Endodermal cell (in vitro differentiated cells): ENCODE data around the gene MTA1. TPM values are rescaled to one million over a fixed set of nuclear protein-coding genes. Genes with fewer than 3 reads are reported as not detected.
A peak's percentile ranks its signal among the peaks of the same experiment; 100 is the strongest.

ENCODE experiments used
- DNase-seq: peaks from one replicate; pipeline ENCODE4 v3.0.0-alpha.2; 2017
- H3K27ac ChIP-seq: 2 replicates; pipeline ENCODE4 v1.5.1; 2013; ENCODE audit warnings: mild to moderate bottlenecking, low read depth, low read length, moderate library complexity
- H3K27me3 ChIP-seq: 2 replicates; pipeline ENCODE4 v1.6.1; 2013; ENCODE audit warnings: mild to moderate bottlenecking, low read length, moderate library complexity; ENCODE audit not compliant: insufficient read depth, control insufficient read depth, poor library complexity, severe bottlenecking
- H3K36me3 ChIP-seq: 2 replicates; pipeline ENCODE4 v1.7.0; 2013; ENCODE audit warnings: mild to moderate bottlenecking, low read length, moderate library complexity; ENCODE audit not compliant: control insufficient read depth, insufficient read depth
- H3K4me1 ChIP-seq: one replicate; pipeline ENCODE4 v1.7.0; 2013; ENCODE audit warnings: low read length; ENCODE audit not compliant: control insufficient read depth, insufficient read depth
- H3K4me3 ChIP-seq: 2 replicates; pipeline ENCODE4 v1.5.1; 2013; ENCODE audit warnings: mild to moderate bottlenecking, low read length, moderate library complexity
- H3K9ac ChIP-seq: 2 replicates; pipeline ENCODE4 v1.6.1; 2013; ENCODE audit warnings: mild to moderate bottlenecking, low read length, moderate library complexity; ENCODE audit not compliant: poor library complexity, severe bottlenecking; ENCODE audit errors: extremely low read depth
- H3K9me3 ChIP-seq: 2 replicates; pipeline ENCODE4 v1.6.1; 2013; ENCODE audit warnings: mild to moderate bottlenecking, low read length, moderate library complexity; ENCODE audit not compliant: control insufficient read depth
- H3K27ac Mint-ChIP-seq: 2 replicates; pipeline ENCODE4 v1.8.0; 2020; ENCODE audit warnings: mixed read lengths
- H3K27me3 Mint-ChIP-seq: 2 replicates; pipeline ENCODE4 v1.8.0; 2021; ENCODE audit warnings: mild to moderate bottlenecking, mixed read lengths; ENCODE audit not compliant: insufficient read depth
- H3K36me3 Mint-ChIP-seq: 2 replicates; pipeline ENCODE4 v1.8.0; 2020; ENCODE audit warnings: low read depth, mixed read lengths
- H3K4me1 Mint-ChIP-seq: 2 replicates; pipeline ENCODE4 v1.8.0; 2020; ENCODE audit warnings: mixed read lengths
- H3K4me3 Mint-ChIP-seq: 2 replicates; pipeline ENCODE4 v1.8.0; 2020; ENCODE audit warnings: mild to moderate bottlenecking, moderate library complexity, mixed read lengths
- H3K9me3 Mint-ChIP-seq: 2 replicates; pipeline ENCODE4 v1.8.0; 2020; ENCODE audit warnings: mild to moderate bottlenecking, mixed read lengths
- WGBS, 2 experiments: methylation state at CpG; one replicate each; pipeline versions ENCODE4 v1.1.5 to v1.1.7; 2013; ENCODE audit warnings: missing lambda C conversion rate in 2 of 2, mixed read lengths in 1 of 2; ENCODE audit not compliant: insufficient coverage in 1 of 2, insufficient read length in 1 of 2; 5-methylcytosine and 5-hydroxymethylcytosine counted together
- total RNA-seq, 2 donors: library from RNA; stranded (reverse); fragmentation: NEBNext Ultra II Directional in 1 of 2; extraction: Animal tissue kit (Norgen Biotek cat#: 25700) in 1 of 2; gene quantifications; 2 replicates in 1 of 2; 3 replicates in 1 of 2; pipeline ENCODE4 v1.2.1, GENCODE V29; 2021
- TF ChIP-seq, protein P1 (sequence below): fragments of 200-600 bp; sonication (generic); conservative IDR thresholded peaks from 2 replicates; pipeline ENCODE4 v1.5.0; 2021; ENCODE audit warnings: antibody characterized with exemption, mild to moderate bottlenecking

Gene MTA1
- total RNA-seq, 2 donors from 2014 or later, result 245 to 246 TPM

DNA sequence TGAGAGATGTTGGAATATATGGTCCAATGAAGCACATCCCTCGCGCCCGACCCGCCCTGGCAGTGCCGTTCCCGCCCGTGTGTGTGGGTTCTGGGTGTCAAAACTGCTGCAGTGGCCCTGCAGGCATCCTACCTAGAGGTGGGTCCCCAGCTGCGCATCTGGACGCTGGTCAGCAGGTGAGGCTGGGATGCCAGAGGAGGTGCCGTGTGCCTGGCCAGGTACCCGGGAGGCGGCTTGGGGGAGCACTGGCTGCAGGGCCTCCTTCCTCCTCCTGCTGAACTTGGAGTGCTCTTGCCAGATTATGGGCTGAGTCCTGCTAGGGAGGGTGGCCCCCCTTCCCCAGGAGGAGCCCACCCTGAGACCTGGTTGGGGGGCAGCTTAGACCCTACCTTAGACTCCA lies 5.2 kb downstream of the MTA1 start:
- H3K4me3 ChIP-seq, result no peak overlapping the region
- WGBS, 2 experiments, result 97% methylated on average over 10 to 12 of the region's 12 CpGs
- no peak for DNase-seq
- H3K27me3 ChIP-seq, result no peaks in the 10 kb centered on the region
- H3K36me3 ChIP-seq, result peaks cover 42% of the 10 kb centered on the region
- H3K36me3 Mint-ChIP-seq, result peaks cover 50% of the 10 kb centered on the region
- TF ChIP-seq, protein P1, sequence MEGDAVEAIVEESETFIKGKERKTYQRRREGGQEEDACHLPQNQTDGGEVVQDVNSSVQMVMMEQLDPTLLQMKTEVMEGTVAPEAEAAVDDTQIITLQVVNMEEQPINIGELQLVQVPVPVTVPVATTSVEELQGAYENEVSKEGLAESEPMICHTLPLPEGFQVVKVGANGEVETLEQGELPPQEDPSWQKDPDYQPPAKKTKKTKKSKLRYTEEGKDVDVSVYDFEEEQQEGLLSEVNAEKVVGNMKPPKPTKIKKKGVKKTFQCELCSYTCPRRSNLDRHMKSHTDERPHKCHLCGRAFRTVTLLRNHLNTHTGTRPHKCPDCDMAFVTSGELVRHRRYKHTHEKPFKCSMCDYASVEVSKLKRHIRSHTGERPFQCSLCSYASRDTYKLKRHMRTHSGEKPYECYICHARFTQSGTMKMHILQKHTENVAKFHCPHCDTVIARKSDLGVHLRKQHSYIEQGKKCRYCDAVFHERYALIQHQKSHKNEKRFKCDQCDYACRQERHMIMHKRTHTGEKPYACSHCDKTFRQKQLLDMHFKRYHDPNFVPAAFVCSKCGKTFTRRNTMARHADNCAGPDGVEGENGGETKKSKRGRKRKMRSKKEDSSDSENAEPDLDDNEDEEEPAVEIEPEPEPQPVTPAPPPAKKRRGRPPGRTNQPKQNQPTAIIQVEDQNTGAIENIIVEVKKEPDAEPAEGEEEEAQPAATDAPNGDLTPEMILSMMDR, result no peak
- H3K27ac Mint-ChIP-seq, result no peak overlapping the region
- no peaks in the 10 kb centered on the region for H3K27me3 Mint-ChIP-seq
- no peak overlapping the region for H3K9ac ChIP-seq
- H3K4me1 ChIP-seq, result no peaks in the 10 kb centered on the region
- H3K27ac ChIP-seq, result no peak overlapping the region
- H3K4me3 Mint-ChIP-seq, result no peak overlapping the region
- H3K9me3 Mint-ChIP-seq, result peaks cover 3% of the 10 kb centered on the region
- H3K9me3 ChIP-seq, result peaks cover 13% of the 10 kb centered on the region
- H3K4me1 Mint-ChIP-seq, result no peaks in the 10 kb centered on the region

DNA sequence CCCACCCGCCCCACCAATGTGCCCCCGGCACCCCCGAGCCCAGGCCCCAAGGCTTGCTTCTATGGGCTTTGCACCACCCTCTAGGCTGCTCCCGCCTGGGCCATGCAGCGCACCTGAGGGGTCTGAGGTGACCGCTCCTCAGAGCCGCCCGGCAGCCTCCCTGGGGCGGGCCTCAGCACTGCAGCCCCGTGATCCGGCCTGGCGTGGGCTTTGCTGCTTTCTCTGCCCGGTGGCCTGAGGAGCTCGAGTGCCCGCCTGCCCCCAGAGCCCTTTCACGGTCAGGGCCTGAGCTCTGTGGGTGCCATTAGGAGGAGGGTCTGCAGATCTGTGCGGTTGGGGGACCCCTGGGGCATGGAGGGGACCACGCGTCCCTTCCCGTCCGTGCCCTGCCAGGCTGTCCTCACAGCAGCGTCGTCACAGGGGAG lies 6.2 kb downstream of the MTA1 start:
- no peaks in the 10 kb centered on the region for H3K4me1 ChIP-seq
- no peaks in the 10 kb centered on the region for H3K27me3 Mint-ChIP-seq
- peaks cover 52% of the 10 kb centered on the region for H3K36me3 ChIP-seq
- H3K9me3 ChIP-seq, result peaks cover 19% of the 10 kb centered on the region
- H3K36me3 Mint-ChIP-seq, result peaks cover 60% of the 10 kb centered on the region
- H3K4me3 ChIP-seq, result no peak overlapping the region
- peak; percentile 36 for DNase-seq
- no peak overlapping the region for H3K4me3 Mint-ChIP-seq
- H3K4me1 Mint-ChIP-seq, result no peaks in the 10 kb centered on the region
- peaks cover 4% of the 10 kb centered on the region for H3K9me3 Mint-ChIP-seq
- H3K27me3 ChIP-seq, result no peaks in the 10 kb centered on the region
- H3K9ac ChIP-seq, result no peak overlapping the region
- H3K27ac Mint-ChIP-seq, result no peak overlapping the region
- TF ChIP-seq, protein P1, result no peak
- H3K27ac ChIP-seq, result no peak overlapping the region
- WGBS, 2 experiments, result 92 to 99% methylated on average over 12 to 22 of the region's 23 CpGs

DNA sequence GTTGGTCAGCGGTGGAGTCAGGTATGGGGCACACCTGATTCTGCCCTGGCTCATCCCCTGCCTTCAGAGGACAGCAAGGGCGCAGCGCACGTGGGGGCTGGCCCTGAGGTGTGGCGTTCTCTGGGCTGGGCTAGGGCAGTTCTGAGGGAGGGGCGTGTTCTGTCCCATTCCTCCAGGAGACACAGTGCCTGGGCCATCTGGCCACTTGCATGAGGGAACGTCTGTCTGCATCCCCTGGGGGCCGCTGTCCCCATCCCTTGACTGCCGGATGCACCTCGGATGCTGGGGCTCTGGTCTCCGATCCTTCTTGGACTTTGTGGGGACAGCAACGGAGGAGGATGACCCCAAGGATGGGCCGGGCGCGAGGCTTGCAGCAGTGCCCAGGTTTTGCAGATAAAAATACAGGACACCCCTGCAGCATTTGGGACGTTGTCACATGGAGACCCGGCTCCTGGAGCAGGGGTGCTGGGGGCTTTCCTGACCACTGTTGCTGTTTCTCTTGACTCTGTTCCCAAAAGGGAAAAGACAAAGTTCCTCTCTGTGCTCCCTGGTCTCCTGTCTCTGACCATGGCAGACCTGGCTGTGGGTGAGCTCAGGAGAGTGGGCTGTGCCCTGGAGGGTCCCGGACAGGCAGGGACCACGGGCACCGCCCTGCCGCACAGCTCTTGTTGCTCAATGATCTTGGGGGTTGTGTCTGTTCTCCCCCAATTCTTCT lies 6.9 kb downstream of the MTA1 start:
- Histone ChIP-seq H3K4me1 (no peaks in the 10 kb centered on the region), H3K36me3 (peaks cover 56% of the 10 kb centered on the region), H3K27me3 (no peaks in the 10 kb centered on the region), H3K9me3 (peaks cover 19% of the 10 kb centered on the region), H3K9ac (no peak overlapping the region), H3K4me3 (no peak overlapping the region), H3K27ac (no peak overlapping the region)
- peak; percentile 37 for DNase-seq
- TF ChIP-seq, protein P1, result no peak
- H3K27ac Mint-ChIP-seq, result no peak overlapping the region
- no peak overlapping the region for H3K4me3 Mint-ChIP-seq
- peaks cover 10% of the 10 kb centered on the region for H3K9me3 Mint-ChIP-seq
- peaks cover 66% of the 10 kb centered on the region for H3K36me3 Mint-ChIP-seq
- H3K27me3 Mint-ChIP-seq, result no peaks in the 10 kb centered on the region
- 95 to 97% methylated on average over 20 to 21 of the region's 21 CpGs for WGBS, 2 experiments
- no peaks in the 10 kb centered on the region for H3K4me1 Mint-ChIP-seq
